HFF-Myc (cell line): Measurements from ENCODE around the gene HRH1.

Source experiments
- DNase-seq: peaks from one replicate; pipeline ENCODE4 v3.0.0-alpha.2; 2011; ENCODE audit warnings: low read depth; ENCODE audit errors: extremely low read depth
- H3K4me3 ChIP-seq: replicated peaks from 2 replicates; pipeline ENCODE4 v1.5.1; 2011; ENCODE audit warnings: low read depth, mild to moderate bottlenecking, control low read depth, low read length
- TF ChIP-seq, protein P1 (sequence below): IDR thresholded peaks from 2 replicates; pipeline ENCODE4 v1.5.1; 2012; ENCODE audit warnings: mild to moderate bottlenecking, low read depth, low read length, control low read depth; ENCODE audit errors: missing control alignments

The HRH1 gene

DNA sequence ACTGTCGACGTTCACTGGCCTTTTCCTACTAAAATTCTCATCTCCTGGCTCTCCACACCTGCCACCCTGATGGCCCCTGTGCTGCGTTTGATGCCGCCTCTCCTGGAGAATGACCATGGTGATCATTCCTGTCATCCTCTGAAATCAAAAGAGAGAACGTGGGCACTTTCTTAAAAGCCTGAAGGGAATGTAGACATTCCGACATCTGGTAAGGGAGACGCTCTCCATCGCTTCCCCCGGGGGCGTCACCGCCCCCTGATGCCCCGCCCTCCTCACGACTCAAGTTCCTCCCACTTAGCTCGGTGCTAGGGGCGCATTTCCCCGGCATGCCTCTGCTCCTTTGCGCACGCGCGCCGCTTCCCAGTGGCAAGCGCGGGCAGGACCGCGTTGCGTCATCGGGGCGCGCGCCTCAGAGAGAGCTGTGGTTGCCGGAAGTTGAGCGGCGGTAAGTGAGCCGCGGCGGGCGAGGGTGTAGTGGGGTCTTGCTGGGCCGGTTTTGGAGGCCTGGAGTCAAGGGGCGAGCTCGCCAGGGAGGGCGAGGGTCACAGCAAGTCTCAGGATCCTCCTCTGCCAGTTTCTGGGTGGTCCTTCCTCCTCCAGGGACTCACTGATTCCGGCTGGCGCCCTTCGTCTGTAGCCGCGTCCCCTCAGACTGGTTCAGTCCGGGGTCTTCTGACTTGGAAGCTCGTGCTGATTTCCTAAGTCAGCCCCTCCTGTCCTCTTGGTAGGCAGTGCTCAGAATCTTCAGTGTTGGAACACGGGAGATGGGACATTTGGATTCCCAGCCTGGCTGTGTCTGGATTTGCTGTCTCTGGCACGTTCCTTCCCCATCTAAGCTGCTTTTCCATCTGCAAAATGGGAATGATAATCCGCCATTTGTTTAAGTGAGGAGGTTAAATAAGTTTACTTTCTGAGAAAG is 118.0 kb downstream of the HRH1 start, which contains the start of gene ATG7:
Gene ATG7, plus strand, starts transcription at position 412 of the 919 bp plus-strand sequence. CDS start 26,299 bp downstream, outside the sequence.
- peak; percentile 89 for DNase-seq

DNA sequence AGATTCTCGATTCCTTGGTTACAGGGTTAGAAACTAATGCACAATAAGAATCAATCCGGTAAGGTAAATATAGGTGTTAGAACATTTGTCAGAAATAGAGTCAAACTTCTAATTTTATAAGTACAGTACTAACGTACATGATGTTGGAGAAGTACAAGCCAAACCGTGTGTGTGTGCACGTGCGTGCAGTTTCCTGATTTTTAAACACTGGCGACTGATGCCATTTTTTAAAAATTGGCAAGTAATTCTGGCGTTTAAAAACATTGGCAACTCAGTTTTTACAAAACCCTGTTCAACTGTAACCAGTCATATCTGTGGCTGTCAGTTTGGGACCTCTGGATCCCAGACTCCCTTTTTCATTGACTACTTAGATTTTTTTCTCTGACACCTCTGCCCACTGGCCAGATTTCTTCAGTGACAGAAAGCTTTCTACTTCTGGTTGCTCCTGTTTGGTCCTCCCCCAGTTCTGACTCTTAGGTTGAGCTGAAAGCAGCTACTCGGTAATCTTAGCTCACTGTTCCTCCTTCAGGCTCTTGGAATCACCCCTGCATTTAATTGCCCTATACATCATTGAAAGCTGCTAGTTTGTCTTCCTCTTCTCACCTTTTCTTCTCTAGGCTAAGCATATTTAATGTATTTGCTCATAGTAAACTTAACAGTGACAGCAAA is 118.7 kb downstream of the HRH1 start:
- DNase-seq: no peak
- peak overlapping the region; percentile 99 for H3K4me3 ChIP-seq
- TF ChIP-seq, protein P1, sequence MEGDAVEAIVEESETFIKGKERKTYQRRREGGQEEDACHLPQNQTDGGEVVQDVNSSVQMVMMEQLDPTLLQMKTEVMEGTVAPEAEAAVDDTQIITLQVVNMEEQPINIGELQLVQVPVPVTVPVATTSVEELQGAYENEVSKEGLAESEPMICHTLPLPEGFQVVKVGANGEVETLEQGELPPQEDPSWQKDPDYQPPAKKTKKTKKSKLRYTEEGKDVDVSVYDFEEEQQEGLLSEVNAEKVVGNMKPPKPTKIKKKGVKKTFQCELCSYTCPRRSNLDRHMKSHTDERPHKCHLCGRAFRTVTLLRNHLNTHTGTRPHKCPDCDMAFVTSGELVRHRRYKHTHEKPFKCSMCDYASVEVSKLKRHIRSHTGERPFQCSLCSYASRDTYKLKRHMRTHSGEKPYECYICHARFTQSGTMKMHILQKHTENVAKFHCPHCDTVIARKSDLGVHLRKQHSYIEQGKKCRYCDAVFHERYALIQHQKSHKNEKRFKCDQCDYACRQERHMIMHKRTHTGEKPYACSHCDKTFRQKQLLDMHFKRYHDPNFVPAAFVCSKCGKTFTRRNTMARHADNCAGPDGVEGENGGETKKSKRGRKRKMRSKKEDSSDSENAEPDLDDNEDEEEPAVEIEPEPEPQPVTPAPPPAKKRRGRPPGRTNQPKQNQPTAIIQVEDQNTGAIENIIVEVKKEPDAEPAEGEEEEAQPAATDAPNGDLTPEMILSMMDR: no peak

More for the DNA sequence above, 118.0 kb downstream of the HRH1 start, which contains the start of gene ATG7:
- TF ChIP-seq, protein P1: no peak
- peak within 1 kb of the TSS; percentile 99 for H3K4me3 ChIP-seq

DNA sequence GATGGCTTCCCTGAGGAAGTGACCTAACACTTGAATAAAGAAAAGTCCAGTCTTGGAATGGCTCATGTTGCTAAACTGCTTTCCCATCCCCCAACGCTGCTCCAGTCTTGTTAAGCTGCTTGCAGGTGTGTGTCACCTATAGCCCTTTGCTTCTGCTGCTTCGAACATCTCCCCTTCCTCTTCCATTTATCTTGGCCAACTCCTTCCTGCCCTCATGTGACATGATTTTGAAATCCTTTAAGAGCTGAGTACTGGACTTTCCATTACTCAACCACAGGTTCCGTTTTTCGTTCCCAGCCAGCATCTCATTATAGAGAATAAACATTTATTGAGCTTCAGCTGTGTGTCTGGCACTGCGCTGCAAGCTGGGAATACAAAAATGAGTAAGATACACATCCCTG is 119.6 kb downstream of the HRH1 start:
- H3K4me3 ChIP-seq: peak overlapping the region; percentile 99
- no peak for DNase-seq

DNA sequence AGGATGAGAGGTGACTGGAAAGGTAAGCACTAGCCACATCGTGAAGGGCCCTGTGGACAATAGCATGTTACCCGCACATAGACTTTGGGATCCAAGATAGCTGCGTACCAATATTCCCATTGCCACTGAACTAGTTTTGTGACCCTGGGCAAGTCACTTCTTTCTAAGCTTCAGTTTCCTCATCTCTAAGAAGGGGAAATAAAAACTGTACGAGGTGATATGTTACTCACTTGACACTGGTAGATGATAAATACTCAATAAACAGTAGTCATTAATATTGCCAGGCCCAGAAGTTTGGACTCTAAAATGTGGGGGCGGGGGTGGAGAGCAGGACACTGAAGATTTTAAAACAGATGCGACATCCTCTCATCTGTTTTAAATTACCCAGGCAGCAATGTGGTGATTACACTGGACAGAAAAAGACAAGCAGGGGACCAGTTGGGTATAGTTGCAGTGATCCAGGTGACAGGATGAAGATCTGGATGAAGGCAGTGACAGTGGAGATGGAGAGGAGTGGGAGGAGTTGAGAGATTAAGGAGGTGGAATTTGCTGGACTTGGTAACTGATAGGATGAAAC is 120.4 kb downstream of the HRH1 start:
- H3K4me3 ChIP-seq: no peak overlapping the region
- no peak for DNase-seq
- TF ChIP-seq, protein P1: no peak

More for the DNA sequence above, 119.6 kb downstream of the HRH1 start:
- TF ChIP-seq, protein P1: no peak

DNA sequence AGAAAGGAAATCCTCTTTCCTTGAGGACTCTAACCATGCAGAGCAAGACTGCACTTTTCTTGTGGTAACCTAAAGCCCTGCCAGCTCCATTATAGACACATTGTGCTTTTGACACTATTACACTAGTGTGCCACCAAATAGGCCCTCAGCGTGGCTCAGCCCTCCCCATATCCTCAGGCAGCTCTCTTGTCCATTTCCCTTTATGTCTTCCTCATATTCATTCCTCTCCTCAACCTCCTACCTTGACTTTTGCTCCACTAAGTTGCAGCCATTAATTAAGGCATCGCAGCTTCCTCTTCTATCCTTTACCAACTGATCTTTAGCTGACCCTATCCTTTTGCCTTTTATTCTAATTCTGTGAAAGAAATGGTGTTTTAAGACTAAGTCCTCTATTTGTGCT is 121.6 kb downstream of the HRH1 start:
- no peak for DNase-seq
- TF ChIP-seq, protein P1: no peak
- H3K4me3 ChIP-seq: no peak overlapping the region

DNA sequence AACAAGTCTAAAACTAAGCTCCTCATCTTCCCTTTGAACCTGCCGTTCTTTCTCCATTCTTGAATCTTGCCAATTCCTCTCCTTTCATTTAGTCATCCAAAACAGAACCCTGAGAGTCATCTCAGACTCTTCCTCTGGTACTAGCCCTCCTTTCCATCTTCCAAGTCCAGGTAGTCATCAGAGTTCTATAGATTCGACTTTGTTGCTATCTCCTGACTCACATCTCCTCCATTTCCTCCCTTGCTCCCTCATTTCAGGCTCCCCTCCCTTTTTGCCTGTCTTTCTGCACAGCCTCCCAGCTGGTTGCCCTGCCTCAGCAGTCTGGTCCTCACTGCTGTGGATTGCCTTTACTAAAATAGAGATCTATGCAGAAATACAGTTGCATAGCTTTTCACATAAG is 122.6 kb downstream of the HRH1 start:
- no peak overlapping the region for H3K4me3 ChIP-seq
- DNase-seq: no peak
- TF ChIP-seq, protein P1: no peak
